Measurements from ENCODE around the gene ABTB2.

ABTB2 gene

GRCh38 chr11:34132261-34132965 lies 225.4 kb downstream of the ABTB2 start:
- no peak for DNase-seq (ENCODE audit: extremely low read depth in 1 of 2, low read depth in 1 of 2)

GRCh38 chr11:34128824-34129223 lies 229.0 kb downstream of the ABTB2 start:
- no peak for DNase-seq (ENCODE audit: extremely low read depth in 1 of 2, low read depth in 1 of 2)

- DNase-seq (ENCODE audit: extremely low read depth in 1 of 2, low read depth in 1 of 2) = no peak
These were observed 230.6 kb downstream of the ABTB2 start for GRCh38 chr11:34126959-34127848.

GRCh38 chr11:34124885-34125668 lies 232.7 kb downstream of the ABTB2 start:
- DNase-seq (ENCODE audit: extremely low read depth in 1 of 2, low read depth in 1 of 2) = no peak

- DNase-seq (ENCODE audit: extremely low read depth in 1 of 2, low read depth in 1 of 2) = no peak
These were observed 237.2 kb downstream of the ABTB2 start for GRCh38 chr11:34120651-34121050.

GRCh38 chr11:34114471-34114870 lies 243.3 kb downstream of the ABTB2 start:
- DNase-seq (ENCODE audit: extremely low read depth in 1 of 2, low read depth in 1 of 2) = no peak

- no peak for DNase-seq (ENCODE audit: extremely low read depth in 1 of 2, low read depth in 1 of 2)
These were observed 243.8 kb downstream of the ABTB2 start for GRCh38 chr11:34114014-34114413.

- DNase-seq (ENCODE audit: extremely low read depth in 1 of 2, low read depth in 1 of 2) = no peak
These were observed 246.0 kb downstream of the ABTB2 start for GRCh38 chr11:34111722-34112270.

GRCh38 chr11:34105957-34106504 lies 251.8 kb downstream of the ABTB2 start:
- DNase-seq (ENCODE audit: extremely low read depth in 1 of 2, low read depth in 1 of 2) = peak in 1 of 2 donors; percentile 0

GRCh38 chr11:34105079-34105956 lies 252.5 kb downstream of the ABTB2 start, which contains the start of gene NAT10:
NAT10 (plus strand) TSS chr11:34105629; CDS start chr11:34108226, 2,597 bp downstream.
- DNase-seq (ENCODE audit: extremely low read depth in 1 of 2, low read depth in 1 of 2) = peak; percentile 90 to 97

GRCh38 chr11:34104680-34105078 lies 253.1 kb downstream of the ABTB2 start:
- no peak for DNase-seq (ENCODE audit: extremely low read depth in 1 of 2, low read depth in 1 of 2)

Measured in stimulated activated CD8-positive, alpha-beta memory T cell treated with anti-CD3 and anti-CD28 coated beads, Interleukin-7, amount 100 ng/mL, for 48 hours (primary cell).